NCI-H226 (cell line): ENCODE measurements around the gene HMBS.
A peak's percentile ranks its signal among the peaks of the same experiment; 100 is the strongest.
"Not testable (repeated sequence)": the region's sequence is repeated elsewhere in the genome, so short reads cannot be mapped to it uniquely, and the experiment has no call there.

Experiments
- DNase-seq: peaks from one replicate; pipeline ENCODE4 v3.0.0-alpha.2; 2015

Gene HMBS

GRCh38 chr11:119121811-119122124 is 37.1 kb downstream of the HMBS start:
- no peak for DNase-seq

- no peak for DNase-seq
These were observed 41.1 kb downstream of the HMBS start for GRCh38 chr11:119125821-119126220.

- no peak for DNase-seq
These were observed 42.1 kb downstream of the HMBS start for GRCh38 chr11:119126675-119127268.

- DNase-seq, result peak; percentile 29
These were observed 46.0 kb downstream of the HMBS start for GRCh38 chr11:119130662-119131061.

GRCh38 chr11:119134389-119134978 is 49.8 kb downstream of the HMBS start:
- DNase-seq, result no peak

GRCh38 chr11:119139276-119139675 is 54.6 kb downstream of the HMBS start:
- not testable (repeated sequence) for DNase-seq
